ENCODE data around the gene SAMD4B.

DNA sequence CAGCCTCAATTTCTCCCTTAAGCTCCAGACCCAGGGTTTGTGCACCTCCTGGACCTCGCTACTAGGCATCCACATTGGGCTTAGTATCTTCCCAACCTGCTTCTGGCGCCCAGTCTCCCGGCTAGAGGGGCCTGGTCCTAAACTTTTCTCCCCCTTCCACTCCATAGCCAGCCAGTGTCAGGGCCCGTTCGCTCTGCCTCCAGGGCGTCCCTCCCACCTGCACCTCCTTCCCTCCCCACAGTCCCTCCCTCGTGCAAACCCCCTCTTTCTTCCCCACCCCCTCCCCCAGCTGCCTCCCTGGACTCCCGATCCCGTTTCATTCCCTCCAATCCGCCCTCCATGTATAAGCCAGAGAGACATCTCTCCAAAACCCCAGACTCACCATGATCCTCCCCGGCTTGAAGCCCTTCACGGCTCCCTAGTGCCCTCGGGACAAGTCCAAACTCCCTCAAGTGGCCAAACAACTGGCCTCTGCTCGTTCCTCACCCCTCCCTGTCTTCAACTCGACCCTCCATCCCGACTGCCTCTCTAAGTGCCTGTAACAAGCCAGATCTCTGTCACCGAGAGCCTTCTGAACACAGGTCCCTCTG, 997 bp upstream of the SAMD4B start:
- TF ChIP-seq POLR2A (IDR thresholded peaks at IDR 0.05): no peak
- TF ChIP-seq, protein P1, sequence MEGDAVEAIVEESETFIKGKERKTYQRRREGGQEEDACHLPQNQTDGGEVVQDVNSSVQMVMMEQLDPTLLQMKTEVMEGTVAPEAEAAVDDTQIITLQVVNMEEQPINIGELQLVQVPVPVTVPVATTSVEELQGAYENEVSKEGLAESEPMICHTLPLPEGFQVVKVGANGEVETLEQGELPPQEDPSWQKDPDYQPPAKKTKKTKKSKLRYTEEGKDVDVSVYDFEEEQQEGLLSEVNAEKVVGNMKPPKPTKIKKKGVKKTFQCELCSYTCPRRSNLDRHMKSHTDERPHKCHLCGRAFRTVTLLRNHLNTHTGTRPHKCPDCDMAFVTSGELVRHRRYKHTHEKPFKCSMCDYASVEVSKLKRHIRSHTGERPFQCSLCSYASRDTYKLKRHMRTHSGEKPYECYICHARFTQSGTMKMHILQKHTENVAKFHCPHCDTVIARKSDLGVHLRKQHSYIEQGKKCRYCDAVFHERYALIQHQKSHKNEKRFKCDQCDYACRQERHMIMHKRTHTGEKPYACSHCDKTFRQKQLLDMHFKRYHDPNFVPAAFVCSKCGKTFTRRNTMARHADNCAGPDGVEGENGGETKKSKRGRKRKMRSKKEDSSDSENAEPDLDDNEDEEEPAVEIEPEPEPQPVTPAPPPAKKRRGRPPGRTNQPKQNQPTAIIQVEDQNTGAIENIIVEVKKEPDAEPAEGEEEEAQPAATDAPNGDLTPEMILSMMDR (IDR thresholded peaks at IDR 0.05): no peak

Data from body of pancreas (tissue), 4 donors.